Type B pancreatic cell (in vitro differentiated cells): ENCODE data around the gene FRMD6. TPM values are rescaled to one million over a fixed set of nuclear protein-coding genes. Genes with fewer than 3 reads are reported as not detected.
"Not testable (repeated sequence)": the region's sequence is repeated elsewhere in the genome, so short reads cannot be mapped to it uniquely, and the experiment has no call there.

ENCODE experiments used
- DNase-seq: peaks from one replicate; pipeline ENCODE4 v3.0.0; 2021; ENCODE audit warnings: mixed read lengths; ENCODE audit not compliant: unreplicated experiment; ENCODE audit errors: extremely low spot score
- H3K27ac Mint-ChIP-seq: 2 replicates; pipeline ENCODE4 v1.8.0; 2021; ENCODE audit warnings: mild to moderate bottlenecking, mixed read lengths
- H3K27me3 Mint-ChIP-seq: 2 replicates; pipeline ENCODE4 v1.8.0; 2021; ENCODE audit warnings: mixed read lengths
- H3K36me3 Mint-ChIP-seq: 2 replicates; pipeline ENCODE4 v1.8.0; 2021; ENCODE audit warnings: mixed read lengths
- H3K4me1 Mint-ChIP-seq: one replicate; pipeline ENCODE4 v1.8.0; 2021; ENCODE audit warnings: mixed read lengths; ENCODE audit not compliant: unreplicated experiment
- H3K4me3 Mint-ChIP-seq: 2 replicates; pipeline ENCODE4 v1.8.0; 2021; ENCODE audit warnings: mild to moderate bottlenecking, mixed read lengths
- H3K9me3 Mint-ChIP-seq: 2 replicates; pipeline ENCODE4 v1.8.0; 2021; ENCODE audit warnings: mixed read lengths
- total RNA-seq: library from RNA; stranded (reverse); gene quantifications from 2 replicates; pipeline ENCODE4 v1.2.1, GENCODE V29; 2021; ENCODE audit warnings: low replicate concordance
- TF ChIP-seq, protein P1 (sequence below): fragments of 200-600 bp; sonication (generic); conservative IDR thresholded peaks from 2 replicates; pipeline ENCODE4 v1.5.0; 2021; ENCODE audit warnings: antibody characterized with exemption, mild to moderate bottlenecking

FRMD6 gene
- total RNA-seq, 1 donor from 2014 or later = 71.3 TPM

DNA sequence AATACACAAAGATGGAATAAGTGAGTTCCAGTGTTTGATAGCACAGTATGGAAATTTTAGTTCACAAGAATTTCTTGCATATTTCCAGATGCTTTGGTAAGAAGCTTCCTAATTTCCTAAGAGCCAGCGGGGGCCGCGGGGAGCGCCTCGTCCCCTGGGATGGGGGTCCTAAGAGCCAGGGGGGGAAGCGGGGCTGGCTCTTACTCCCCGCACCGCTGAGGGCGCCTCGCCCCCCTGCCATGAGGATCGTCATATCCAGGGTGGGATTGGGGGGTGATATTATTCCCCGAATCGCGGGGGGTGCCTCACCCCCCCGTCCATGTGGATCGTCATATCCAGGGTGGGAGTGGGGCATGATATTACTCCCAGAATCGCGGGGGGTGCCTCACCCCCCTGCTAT lies 108.2 kb downstream of the FRMD6 start:
- DNase-seq = no peak
- Mint-ChIP-seq H3K36me3 (no peaks in the 10 kb centered on the region), H3K27me3 (no peaks in the 10 kb centered on the region), H3K4me3 (no peak overlapping the region), H3K9me3 (no peaks in the 10 kb centered on the region), H3K27ac (no peak overlapping the region), H3K4me1 (no peaks in the 10 kb centered on the region)
- TF ChIP-seq, protein P1, sequence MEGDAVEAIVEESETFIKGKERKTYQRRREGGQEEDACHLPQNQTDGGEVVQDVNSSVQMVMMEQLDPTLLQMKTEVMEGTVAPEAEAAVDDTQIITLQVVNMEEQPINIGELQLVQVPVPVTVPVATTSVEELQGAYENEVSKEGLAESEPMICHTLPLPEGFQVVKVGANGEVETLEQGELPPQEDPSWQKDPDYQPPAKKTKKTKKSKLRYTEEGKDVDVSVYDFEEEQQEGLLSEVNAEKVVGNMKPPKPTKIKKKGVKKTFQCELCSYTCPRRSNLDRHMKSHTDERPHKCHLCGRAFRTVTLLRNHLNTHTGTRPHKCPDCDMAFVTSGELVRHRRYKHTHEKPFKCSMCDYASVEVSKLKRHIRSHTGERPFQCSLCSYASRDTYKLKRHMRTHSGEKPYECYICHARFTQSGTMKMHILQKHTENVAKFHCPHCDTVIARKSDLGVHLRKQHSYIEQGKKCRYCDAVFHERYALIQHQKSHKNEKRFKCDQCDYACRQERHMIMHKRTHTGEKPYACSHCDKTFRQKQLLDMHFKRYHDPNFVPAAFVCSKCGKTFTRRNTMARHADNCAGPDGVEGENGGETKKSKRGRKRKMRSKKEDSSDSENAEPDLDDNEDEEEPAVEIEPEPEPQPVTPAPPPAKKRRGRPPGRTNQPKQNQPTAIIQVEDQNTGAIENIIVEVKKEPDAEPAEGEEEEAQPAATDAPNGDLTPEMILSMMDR = no peak

DNA sequence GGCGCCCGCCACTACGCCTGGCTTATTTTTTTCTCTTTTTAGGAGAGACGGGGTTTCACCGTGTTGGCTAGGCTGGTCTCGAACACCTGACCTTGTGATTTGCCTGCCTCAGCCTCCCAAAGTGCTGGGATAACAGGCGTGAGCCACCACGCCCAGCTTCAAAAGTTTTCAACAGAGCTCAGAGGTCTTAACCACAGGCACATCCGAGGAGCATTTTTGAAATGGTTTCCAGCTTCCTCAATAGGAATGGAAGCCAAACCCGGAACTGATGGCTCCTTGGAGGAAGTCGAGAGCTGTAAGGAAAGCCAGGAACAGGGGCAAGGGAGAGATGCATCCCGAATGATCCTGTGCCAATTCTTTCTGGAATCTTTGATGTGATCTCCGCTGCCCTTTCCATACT lies 114.0 kb downstream of the FRMD6 start:
- H3K9me3 Mint-ChIP-seq, H3K4me3 Mint-ChIP-seq, H3K4me1 Mint-ChIP-seq, H3K27ac Mint-ChIP-seq, H3K27me3 Mint-ChIP-seq, DNase-seq, H3K36me3 Mint-ChIP-seq: not testable (repeated sequence)

DNA sequence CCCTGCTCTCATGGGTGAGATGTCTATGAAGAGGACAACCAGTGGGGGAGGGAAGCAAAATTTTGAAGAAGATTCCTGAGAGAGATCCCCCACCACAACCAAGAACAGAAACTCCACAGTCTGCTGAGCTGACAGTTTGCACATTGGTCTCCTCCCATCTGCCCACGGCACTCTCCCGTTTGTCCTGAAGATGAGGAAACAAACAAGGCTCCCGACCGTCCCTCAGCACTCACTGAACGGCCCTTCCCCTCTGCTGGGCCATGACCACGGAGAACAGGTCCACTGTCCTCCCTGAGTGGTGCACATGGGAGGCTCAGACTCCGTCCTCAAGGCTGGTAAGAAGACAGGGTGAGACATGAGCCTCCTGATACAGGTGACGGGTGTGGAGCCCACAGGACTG lies 114.9 kb downstream of the FRMD6 start:
- not testable (repeated sequence) for H3K36me3 Mint-ChIP-seq, H3K4me1 Mint-ChIP-seq, H3K9me3 Mint-ChIP-seq, H3K27ac Mint-ChIP-seq, DNase-seq, H3K27me3 Mint-ChIP-seq, H3K4me3 Mint-ChIP-seq

DNA sequence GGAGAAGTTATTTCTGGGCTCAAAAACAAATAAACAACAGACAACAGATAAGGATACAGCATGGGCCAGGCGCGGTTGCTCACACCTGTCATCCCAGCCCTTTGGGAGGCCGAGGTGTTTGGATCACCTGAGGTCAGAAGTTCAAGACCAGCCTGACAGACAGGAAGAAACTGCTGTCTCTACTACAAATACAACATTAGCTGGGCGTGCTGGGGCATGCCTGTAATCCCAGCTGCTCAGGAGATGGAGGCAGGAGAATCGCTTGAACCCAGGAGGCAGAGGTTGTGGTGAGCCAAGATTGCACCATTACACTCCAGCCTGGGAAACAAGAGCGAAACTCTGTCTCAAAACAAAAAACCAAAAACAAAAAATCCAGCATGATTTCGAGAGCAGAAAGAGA lies 117.6 kb downstream of the FRMD6 start:
- not testable (repeated sequence) for H3K36me3 Mint-ChIP-seq, DNase-seq, H3K27ac Mint-ChIP-seq, H3K9me3 Mint-ChIP-seq, H3K4me1 Mint-ChIP-seq, H3K27me3 Mint-ChIP-seq, H3K4me3 Mint-ChIP-seq

DNA sequence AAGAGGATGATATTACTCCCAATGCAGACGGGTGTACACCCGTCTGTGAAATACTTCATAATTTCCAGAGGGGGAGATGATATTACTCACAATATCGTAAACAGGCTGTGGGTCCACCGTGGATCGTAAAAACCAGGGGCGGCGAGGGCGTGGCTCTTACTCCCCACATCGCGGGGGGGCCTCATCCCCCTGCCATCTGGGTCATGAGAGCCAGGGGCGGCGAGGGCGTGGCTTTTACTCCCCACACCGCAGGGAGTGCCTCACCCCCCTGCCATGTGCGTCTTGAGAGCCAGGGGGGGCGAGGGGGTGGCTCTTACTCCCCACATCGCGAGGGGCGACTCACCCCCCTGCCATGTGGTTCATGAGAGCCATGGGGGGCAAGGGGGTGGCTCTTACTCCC lies 122.5 kb downstream of the FRMD6 start:
- DNase-seq = no peak
- Mint-ChIP-seq H3K27me3 (peaks cover 6% of the 10 kb centered on the region), H3K4me3 (no peak overlapping the region), H3K36me3 (peaks cover 3% of the 10 kb centered on the region), H3K4me1 (peaks cover 16% of the 10 kb centered on the region), H3K9me3 (peaks cover 4% of the 10 kb centered on the region), H3K27ac (no peak overlapping the region)
- TF ChIP-seq, protein P1 = no peak

DNA sequence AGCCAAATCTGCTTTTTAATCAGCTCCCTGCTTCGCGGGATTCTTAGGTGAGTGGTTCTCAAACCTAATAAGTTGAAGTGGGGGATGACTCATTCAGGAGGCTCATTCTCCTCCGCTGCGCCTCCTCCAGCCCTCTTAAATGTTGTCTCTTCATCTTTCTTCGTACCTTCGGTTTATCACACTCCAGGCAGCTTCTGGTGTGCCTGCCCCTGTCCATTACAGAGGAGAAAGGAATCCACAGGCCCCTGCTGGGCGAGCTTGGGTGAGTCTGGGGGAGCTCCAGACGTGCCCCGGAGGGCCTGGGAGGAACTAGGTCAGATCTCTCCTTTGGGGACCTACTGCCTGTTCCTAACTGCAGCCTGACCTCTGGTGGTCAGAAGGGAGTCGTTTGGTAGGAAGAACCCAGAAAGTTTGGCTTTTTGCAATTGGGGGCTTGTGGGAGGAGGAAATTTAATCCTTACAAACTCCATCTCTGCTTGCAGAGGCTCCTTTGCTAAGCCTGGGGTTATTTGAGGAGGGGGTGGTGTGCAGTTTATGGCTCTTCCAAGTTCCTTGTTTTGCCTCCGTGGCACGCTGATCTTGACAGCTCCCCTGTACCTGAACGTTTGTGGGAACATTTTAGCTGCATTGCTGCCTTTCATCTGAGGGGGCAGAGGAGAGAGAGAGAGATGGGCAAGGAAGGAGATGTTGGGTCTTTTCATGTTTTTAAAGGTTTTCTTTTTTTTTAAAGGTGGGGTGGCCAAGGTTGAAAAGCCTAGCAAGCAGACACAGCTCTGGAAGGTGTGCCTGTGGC lies 124.6 kb downstream of the FRMD6 start:
- Mint-ChIP-seq H3K9me3 (peaks cover 4% of the 10 kb centered on the region), H3K36me3 (peaks cover 3% of the 10 kb centered on the region), H3K4me1 (peaks cover 25% of the 10 kb centered on the region), H3K27ac (peak overlapping the region; percentile 46), H3K27me3 (peaks cover 6% of the 10 kb centered on the region), H3K4me3 (no peak overlapping the region)
- TF ChIP-seq, protein P1 = peak; percentile 85
- no peak for DNase-seq

DNA sequence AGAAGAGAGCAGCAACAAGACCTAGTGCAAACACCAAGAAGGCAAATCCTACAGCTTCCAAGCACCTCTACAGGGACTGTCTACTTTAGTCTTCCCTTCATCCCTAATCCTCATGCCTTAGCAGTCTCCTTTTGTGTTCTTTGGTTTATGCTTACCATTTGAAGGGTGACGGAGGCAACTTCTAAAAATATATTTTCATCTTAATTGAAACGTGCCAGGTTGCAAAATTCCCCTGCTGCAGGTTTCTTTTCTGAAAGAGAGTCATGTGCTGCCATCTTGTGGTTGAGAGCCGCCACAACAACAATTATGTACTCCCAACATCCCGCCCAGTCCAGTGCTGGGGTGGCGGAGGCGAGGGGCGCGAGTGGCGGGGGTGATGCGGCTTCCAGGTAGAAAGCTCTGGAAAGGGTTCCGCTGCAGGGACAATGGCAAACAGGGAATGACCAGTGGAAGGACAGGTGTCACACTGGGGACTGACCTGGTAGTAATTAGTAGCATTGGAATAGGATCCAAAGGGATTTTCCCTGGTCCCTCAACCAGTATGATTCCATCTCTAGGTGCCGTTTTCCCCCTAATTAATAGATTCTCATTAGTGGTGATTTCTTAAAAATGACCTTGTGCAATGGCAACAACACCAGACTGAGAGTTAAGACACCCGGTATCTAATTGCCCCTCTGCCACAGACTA lies 128.4 kb downstream of the FRMD6 start:
- TF ChIP-seq, protein P1 = peak; percentile 94
- no peak for DNase-seq
- peaks cover 30% of the 10 kb centered on the region for H3K4me1 Mint-ChIP-seq
- H3K27me3 Mint-ChIP-seq = peaks cover 16% of the 10 kb centered on the region
- H3K4me3 Mint-ChIP-seq = peak overlapping the region; percentile 12
- peaks cover 3% of the 10 kb centered on the region for H3K36me3 Mint-ChIP-seq
- peaks cover 4% of the 10 kb centered on the region for H3K9me3 Mint-ChIP-seq
- H3K27ac Mint-ChIP-seq = no peak overlapping the region
